ENCODE data around the gene ZNF45.
A peak's percentile ranks its signal among the peaks of the same experiment; 100 is the strongest.
"Not testable (repeated sequence)": the region's sequence is repeated elsewhere in the genome, so short reads cannot be mapped to it uniquely, and the experiment has no call there.

The ZNF45 gene

GRCh38 chr19:43934985-43935708 lies at the start of gene ZNF45:
Gene ZNF45, minus strand, starts transcription at chr19:43935282. Its CDS starts 13,097 bp downstream, at chr19:43922185.
- peak; percentile 72 for DNase-seq (ENCODE audit: low read depth, low spot score)

DNA sequence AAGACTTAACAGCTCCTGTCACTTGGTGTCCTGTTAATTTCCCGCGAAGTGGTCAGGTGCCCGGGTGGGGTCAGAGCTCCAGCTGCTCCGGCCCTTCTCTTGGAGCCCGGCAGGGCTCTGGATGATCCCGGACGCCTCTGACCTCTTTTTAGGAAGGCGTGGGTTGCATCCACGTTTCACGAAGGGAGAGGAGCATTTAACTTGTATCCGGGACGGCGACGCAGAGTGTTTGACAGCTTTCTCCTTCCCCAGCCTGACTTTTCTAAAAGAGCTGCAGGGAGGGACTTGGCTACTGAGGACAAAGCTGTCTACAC lies 49.6 kb upstream of the ZNF45 start:
- no peak for DNase-seq (ENCODE audit: low read depth, low spot score)

DNA sequence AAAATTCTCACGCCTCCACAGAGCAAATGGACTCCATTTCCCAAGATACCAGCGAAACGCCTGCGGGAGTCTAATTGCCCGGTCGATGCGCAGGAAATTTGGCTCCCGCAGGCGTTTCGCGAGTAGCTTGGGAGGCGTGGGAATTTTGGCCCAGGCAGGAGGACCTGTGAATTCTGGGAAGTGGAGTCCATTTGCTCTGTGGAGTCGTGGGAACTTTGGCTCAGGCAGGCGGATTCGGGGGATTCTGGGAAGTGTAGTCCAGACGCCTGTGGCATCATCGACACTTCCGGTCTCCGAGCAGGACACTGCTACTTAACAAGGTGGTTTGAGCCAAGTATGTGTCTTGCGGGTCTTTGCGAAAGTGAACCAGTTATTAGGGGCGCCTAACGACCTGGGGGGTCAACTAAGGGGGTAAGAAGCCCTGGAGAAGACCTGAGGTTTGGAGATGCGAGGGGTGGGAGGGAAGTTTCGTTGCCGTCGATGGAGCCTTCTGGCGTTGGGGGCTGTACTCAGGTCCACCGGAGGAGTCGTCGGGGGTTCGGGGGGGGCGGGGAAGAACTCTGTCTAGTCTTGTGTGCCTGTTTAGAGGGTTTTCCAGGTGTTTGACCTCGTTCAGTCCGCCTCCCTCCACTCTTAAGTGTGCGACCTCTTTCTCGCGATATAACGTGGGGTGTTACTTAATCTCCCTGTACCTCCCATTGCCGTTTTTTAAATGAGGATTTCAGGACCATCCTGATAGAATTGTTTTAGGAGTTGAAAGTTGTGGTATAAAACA lies 49.0 kb upstream of the ZNF45 start, which contains the start of gene ZNF155:
ZNF155 (plus strand) TSS at position 277 of the 775 bp plus-strand sequence. CDS start 4,356 bp downstream, outside the sequence.
- DNase-seq (ENCODE audit: low read depth, low spot score): peak; percentile 84

- DNase-seq (ENCODE audit: low read depth, low spot score): no peak
Measured at GRCh38 chr19:43983544-43983911, 48.4 kb upstream of the ZNF45 start.

- DNase-seq (ENCODE audit: low read depth, low spot score): no peak
Measured at GRCh38 chr19:43976732-43977131, 41.6 kb upstream of the ZNF45 start.

DNA sequence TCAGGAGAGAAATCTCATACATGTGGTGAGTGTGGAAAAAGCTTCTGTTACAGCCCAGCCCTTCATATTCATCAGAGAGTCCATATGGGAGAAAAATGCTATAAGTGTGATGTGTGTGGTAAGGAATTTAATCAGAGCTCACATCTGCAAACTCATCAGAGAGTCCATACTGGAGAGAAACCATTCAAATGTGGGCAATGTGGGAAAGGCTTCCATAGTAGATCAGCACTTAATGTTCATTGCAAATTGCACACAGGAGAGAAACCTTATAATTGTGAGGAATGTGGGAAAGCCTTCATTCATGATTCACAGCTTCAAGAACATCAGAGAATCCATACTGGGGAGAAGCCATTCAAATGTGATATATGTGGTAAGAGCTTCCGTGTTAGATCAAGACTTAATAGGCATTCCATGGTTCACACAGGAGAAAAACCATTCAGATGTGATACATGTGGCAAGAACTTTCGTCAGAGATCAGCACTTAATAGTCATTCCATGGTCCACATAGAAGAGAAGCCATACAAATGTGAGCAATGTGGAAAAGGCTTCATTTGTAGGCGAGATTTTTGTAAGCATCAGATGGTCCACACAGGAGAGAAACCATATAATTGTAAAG lies 31.1 kb upstream of the ZNF45 start:
- DNase-seq (ENCODE audit: low read depth, low spot score): no peak

DNA sequence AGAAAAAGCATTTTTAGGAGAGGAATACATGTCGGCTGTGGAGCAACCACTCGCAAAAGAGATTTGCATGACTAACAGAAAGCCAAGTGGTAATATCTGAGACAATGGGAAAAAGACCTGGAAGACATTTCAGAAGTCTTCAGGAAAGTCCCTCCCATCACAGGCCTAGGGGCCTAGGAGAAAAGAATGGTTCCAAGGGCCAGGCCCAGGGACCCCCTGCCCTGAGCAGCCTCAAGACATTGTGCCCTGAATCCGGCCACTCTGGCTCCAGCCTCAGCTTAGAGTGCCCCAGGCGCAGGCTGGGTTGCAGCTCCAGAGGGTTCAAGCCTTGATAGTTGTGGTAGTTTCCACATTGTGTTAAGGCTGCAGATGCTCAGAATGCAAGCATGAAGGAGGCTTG lies 25.3 kb upstream of the ZNF45 start:
- DNase-seq (ENCODE audit: low read depth, low spot score): no peak

DNA sequence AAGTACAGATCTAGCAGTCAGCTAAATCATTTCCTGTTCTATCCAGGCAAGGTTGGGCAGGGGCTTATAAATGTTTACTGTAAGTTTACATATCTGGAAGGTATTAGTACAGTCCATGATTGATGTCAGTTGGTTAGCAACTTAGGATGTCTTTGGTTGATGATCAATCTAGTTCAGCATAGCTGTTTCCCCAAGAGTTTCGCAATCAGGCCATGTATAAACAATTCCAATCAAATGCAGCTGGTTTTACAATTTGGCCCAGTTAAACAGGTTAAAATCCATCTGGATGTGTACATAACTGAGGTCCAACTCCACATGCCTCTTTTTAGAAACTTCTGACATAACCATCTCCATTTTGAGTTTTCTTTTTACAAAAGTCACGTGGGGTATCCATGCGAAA lies 22.8 kb upstream of the ZNF45 start:
- DNase-seq (ENCODE audit: low read depth, low spot score): no peak

DNA sequence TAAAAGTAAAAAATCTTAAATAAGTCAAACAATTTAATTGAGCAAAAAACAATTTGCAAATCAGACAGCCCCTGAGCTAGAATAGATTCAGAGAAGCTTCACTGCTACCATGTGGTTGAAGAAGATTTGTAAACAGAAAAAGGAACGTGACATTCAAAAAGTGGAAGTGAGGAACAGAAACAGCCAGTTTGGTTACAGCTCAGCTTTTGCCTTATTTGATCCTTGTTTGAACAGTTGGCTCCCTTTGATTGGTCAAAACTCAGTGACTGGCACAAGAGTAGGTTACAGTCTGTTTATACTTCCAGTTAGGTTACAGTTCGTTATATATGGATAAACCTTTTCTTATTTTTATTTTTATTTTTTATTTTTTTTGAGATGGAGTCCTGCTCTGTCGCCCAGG lies 21.7 kb upstream of the ZNF45 start:
- DNase-seq (ENCODE audit: low read depth, low spot score): no peak

DNA sequence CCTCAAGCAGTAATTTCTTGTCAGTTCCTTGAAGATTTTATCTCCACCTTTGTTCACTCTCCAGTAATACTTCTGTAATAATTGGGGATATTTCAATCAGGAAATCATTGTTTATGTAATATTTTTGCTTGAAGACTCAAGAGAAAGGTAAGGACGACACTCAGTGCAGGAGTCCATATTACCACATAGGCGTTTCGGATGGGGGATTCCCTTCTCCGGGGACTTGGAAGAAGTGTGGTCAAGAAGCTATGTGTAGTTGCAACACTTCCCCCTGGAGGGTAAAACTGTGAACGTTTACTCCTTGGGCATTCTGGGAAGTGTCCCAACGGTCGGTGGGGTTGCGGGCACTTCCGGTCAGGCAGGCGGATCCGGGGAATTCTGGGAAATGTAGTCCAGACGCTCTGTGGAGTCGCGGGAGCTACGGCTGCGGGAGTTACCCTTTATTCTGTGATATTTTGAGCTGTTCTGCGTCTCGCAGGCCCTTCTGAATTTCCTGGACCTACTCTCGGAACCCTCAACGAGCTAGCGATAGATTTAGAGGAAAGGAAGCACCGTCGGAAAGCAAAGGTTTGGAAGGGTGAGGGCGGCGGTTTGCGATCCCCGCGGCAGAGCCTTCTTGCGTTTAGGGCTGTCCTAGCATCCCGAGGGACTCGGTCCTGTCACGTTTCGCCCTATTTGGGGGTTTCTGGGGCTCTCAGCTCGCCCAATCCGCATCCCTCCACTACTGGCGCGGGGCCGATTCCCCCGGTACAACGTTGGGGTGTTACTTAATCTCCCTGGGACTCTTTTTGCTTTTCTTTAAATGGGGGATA lies 16.0 kb upstream of the ZNF45 start, which contains the start of gene ZNF221:
ZNF221 (plus strand) TSS at position 395 of the 812 bp plus-strand sequence. CDS start 11,499 bp downstream, outside the sequence.
- peak; percentile 95 for DNase-seq (ENCODE audit: low read depth, low spot score)

GRCh38 chr19:43949803-43950202 lies 14.7 kb upstream of the ZNF45 start:
- not testable (repeated sequence) for DNase-seq (ENCODE audit: low read depth, low spot score)

DNA sequence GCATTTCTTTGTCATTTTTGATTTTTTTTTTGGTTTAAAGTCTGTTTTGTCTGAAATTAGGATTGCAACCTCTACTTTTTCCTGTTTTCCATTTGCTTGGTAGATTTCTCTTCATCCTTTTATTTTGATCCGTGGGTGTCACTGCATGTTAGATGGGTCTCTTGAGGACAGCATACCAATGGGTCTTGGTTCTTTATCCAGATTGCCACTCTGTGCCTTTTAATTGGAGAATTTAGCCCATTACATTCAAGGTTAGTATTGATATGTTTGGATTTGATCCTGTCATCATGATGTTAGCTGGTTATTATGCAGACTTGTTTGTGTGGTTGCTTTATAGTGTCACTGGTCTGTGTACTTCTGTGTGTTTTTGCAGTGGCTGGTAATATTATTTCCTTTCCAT lies 12.3 kb upstream of the ZNF45 start:
- DNase-seq (ENCODE audit: low read depth, low spot score): not testable (repeated sequence)

DNA sequence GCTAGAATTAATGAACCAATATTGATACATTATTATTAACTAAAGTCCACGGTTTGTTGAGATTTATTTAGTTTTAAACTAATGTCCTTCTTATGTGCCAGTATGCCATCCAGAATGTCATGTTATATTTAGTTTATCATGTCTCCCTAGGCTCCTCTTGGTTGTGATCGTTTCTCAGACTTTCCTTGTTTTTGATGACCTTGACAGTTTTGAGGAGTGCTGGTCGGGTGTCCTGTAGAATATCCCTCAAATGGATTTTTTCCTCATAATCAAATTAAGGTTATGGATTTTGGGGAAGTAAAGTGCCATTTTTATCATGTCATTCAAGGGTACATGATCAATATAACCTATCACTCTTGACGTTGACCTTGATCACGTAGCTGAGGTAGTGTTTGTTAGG lies 6.1 kb upstream of the ZNF45 start:
- DNase-seq (ENCODE audit: low read depth, low spot score): no peak

DNA sequence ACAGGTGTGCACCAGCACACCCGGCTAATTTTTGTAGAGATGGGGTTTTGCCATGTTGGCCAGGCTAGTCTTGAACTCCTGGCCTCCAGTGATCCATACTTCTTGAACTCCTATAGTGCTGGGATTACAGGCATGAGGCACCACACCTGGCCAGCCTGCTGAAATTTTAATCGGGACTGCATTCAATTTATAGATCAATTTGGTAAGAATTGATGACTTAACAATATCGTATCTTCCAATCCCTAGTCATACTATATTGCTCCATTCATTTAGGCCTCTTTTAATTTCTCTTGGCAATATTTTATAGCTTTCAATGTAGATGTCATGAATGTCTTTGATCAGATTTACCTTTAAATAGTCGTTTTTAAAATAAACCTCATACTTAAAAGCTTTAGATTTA lies 5.6 kb upstream of the ZNF45 start:
- DNase-seq (ENCODE audit: low read depth, low spot score): no peak

GRCh38 chr19:43939557-43940260 lies 4.6 kb upstream of the ZNF45 start:
- no peak for DNase-seq (ENCODE audit: low read depth, low spot score)

DNA sequence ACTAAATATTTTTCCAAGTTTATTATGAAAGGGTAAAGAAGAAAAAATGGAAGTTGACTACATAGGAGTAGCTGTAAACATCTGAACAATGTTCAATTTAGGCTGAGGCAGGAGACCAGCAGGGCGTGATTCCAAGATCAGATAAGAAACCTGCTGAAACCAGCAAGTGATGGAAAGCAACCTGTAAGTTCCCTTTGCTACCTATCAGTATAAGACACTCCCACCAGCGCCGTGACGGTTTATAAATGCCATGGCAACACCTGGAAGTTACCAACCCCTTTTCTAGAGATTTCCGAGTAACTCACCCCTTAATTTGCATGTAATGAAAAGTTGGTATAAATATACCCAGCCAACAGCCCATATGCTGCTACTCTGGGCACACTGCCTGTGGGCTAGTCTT lies 1.1 kb upstream of the ZNF45 start:
- no peak for DNase-seq (ENCODE audit: low read depth, low spot score)

- DNase-seq (ENCODE audit: low read depth, low spot score): no peak
Measured at GRCh38 chr19:43934055-43934984, 762 bp downstream of the ZNF45 start.

GRCh38 chr19:43928820-43929219 lies 6.3 kb downstream of the ZNF45 start:
- no peak for DNase-seq (ENCODE audit: low read depth, low spot score)

GRCh38 chr19:43923875-43924274 lies 11.2 kb downstream of the ZNF45 start:
- no peak for DNase-seq (ENCODE audit: low read depth, low spot score)

GRCh38 chr19:43914051-43914450 lies 21.0 kb downstream of the ZNF45 start:
- no peak for DNase-seq (ENCODE audit: low read depth, low spot score)
